ENCODE data around the gene DMXL2.

DMXL2 gene

DNA sequence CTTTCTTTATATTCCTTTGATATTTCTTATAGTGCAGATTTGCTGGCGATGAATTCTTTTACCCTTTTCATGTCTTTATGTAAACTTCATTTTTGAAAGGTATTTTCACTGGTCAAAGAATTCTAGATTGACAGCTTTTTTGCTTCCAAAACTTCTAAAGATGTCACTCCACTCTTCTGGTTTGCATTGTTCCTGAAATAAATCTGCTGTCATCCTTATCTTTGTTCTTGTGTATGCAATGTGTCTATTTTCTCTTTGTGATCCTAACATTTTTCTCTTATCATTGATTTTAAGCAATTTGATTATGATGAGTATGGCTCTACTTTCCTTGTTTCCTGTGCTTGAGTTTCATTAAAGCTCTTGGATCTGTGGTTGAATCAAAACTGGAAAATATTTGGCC, 177.8 kb downstream of the DMXL2 start:
- no peaks in the 10 kb centered on the region for H3K79me2 ChIP-seq (ENCODE audit: insufficient read depth, low read length)
- H2AFZ ChIP-seq (ENCODE audit: low read depth, low read length) = no peak overlapping the region
- H3K9me3 ChIP-seq (ENCODE audit: insufficient read depth, low read length, severe bottlenecking) = no peaks in the 10 kb centered on the region
- no peaks in the 10 kb centered on the region for H3K4me1 ChIP-seq (ENCODE audit: insufficient read depth, low read length)
- H3K27ac ChIP-seq (ENCODE audit: low read length) = no peak overlapping the region
- no peak overlapping the region for H3K9ac ChIP-seq (ENCODE audit: low read depth, low read length)
- no peak for DNase-seq
- H3K27me3 ChIP-seq (ENCODE audit: insufficient read depth, low read length, poor library complexity) = no peaks in the 10 kb centered on the region
- peaks cover 22% of the 10 kb centered on the region for H3K36me3 ChIP-seq (ENCODE audit: insufficient read depth, low read length)
- no peaks in the 10 kb centered on the region for H4K20me1 ChIP-seq (ENCODE audit: insufficient read depth, low read length)
- no peak overlapping the region for H3K4me2 ChIP-seq (ENCODE audit: insufficient read depth, low read length)
- no peak for TF ChIP-seq CTCF (IDR thresholded peaks at IDR 0.05; ENCODE audit: borderline replicate concordance, extremely low read depth, low read length, poor library complexity, severe bottlenecking)
- TF ChIP-seq EZH2 (IDR thresholded peaks at IDR 0.05; ENCODE audit: borderline replicate concordance, low read depth, low read length, severe bottlenecking) = no peak
- no peak overlapping the region for H3K4me3 ChIP-seq (ENCODE audit: low read depth in 1 of 2, low read length in 2 of 2)
- no peak for ATAC-seq (ENCODE audit: insufficient read depth, low read depth)

DNA sequence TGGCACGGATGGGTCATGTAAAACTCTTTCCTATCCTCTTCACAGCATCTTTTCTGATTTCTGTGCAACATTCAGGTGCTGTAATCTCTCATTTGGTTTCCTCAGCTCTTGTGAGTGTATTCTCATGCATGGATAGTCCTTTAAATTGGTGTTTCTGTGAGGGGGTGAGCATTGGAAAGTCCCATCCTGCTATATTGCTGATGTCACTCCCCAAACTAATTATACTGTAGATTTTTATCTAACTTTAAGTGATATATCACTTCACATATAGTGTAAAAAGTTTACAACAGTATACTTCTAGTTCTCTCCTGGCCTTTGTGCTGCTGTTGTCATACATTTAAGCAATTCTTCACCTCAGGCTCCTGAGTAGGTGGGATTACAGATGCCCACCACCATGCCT, 178.5 kb downstream of the DMXL2 start:
- no peak for DNase-seq
- Histone ChIP-seq H3K9me3 (ENCODE audit: insufficient read depth, low read length, severe bottlenecking) (no peaks in the 10 kb centered on the region), H3K9ac (ENCODE audit: low read depth, low read length) (no peak overlapping the region), H3K79me2 (ENCODE audit: insufficient read depth, low read length) (no peaks in the 10 kb centered on the region), H3K4me1 (ENCODE audit: insufficient read depth, low read length) (no peaks in the 10 kb centered on the region), H3K27ac (ENCODE audit: low read length) (no peak overlapping the region), H4K20me1 (ENCODE audit: insufficient read depth, low read length) (no peaks in the 10 kb centered on the region), H3K4me2 (ENCODE audit: insufficient read depth, low read length) (no peak overlapping the region), H3K27me3 (ENCODE audit: insufficient read depth, low read length, poor library complexity) (no peaks in the 10 kb centered on the region), H2AFZ (ENCODE audit: low read depth, low read length) (no peak overlapping the region), H3K4me3 (ENCODE audit: low read depth in 1 of 2, low read length in 2 of 2) (no peak overlapping the region), H3K36me3 (ENCODE audit: insufficient read depth, low read length) (peaks cover 15% of the 10 kb centered on the region)
- ATAC-seq (ENCODE audit: insufficient read depth, low read depth) = no peak
- TF ChIP-seq CTCF (IDR thresholded peaks at IDR 0.05; ENCODE audit: borderline replicate concordance, extremely low read depth, low read length, poor library complexity, severe bottlenecking) (no peak), EZH2 (IDR thresholded peaks at IDR 0.05; ENCODE audit: borderline replicate concordance, low read depth, low read length, severe bottlenecking) (no peak)

GRCh38 chr15:51443282-51443914, 179.2 kb downstream of the DMXL2 start:
- H3K9me3 ChIP-seq (ENCODE audit: insufficient read depth, low read length, severe bottlenecking) = no peaks in the 10 kb centered on the region
- no peaks in the 10 kb centered on the region for H4K20me1 ChIP-seq (ENCODE audit: insufficient read depth, low read length)
- H3K27ac ChIP-seq (ENCODE audit: low read length) = no peak overlapping the region
- H3K36me3 ChIP-seq (ENCODE audit: insufficient read depth, low read length) = peaks cover 8% of the 10 kb centered on the region; the same call in 1 of the 2 replicates
- no peak overlapping the region for H3K9ac ChIP-seq (ENCODE audit: low read depth, low read length)
- H3K79me2 ChIP-seq (ENCODE audit: insufficient read depth, low read length) = no peaks in the 10 kb centered on the region
- no peak for DNase-seq
- ATAC-seq (ENCODE audit: insufficient read depth, low read depth) = no peak
- TF ChIP-seq CTCF (IDR thresholded peaks at IDR 0.05; ENCODE audit: borderline replicate concordance, extremely low read depth, low read length, poor library complexity, severe bottlenecking) (no peak), EZH2 (IDR thresholded peaks at IDR 0.05; ENCODE audit: borderline replicate concordance, low read depth, low read length, severe bottlenecking) (no peak)
- H3K4me1 ChIP-seq (ENCODE audit: insufficient read depth, low read length) = no peaks in the 10 kb centered on the region
- no peaks in the 10 kb centered on the region for H3K27me3 ChIP-seq (ENCODE audit: insufficient read depth, low read length, poor library complexity)
- H2AFZ ChIP-seq (ENCODE audit: low read depth, low read length) = no peak overlapping the region
- H3K4me2 ChIP-seq (ENCODE audit: insufficient read depth, low read length) = no peak overlapping the region
- H3K4me3 ChIP-seq (ENCODE audit: low read depth in 1 of 2, low read length in 2 of 2) = no peak overlapping the region

Measured in DND-41 (cell line).